A172 (cell line): ENCODE results near the gene RRP8. TPM values are rescaled to one million over a fixed set of nuclear protein-coding genes. Genes with fewer than 3 reads are reported as not detected.

Experiments
- total RNA-seq: library from RNA; depleted of rRNA; stranded (reverse); fragments of >200 nt; shearing (Covaris generic); gene quantifications from 2 replicates; pipeline ENCODE4 v1.2.3, GENCODE V29; 2014; rRNA removed

Gene RRP8
- total RNA-seq, 1 experiment from 2014 or later, result 35.3 TPM

Other genes starting within 250 kb of the RRP8 start
- gene SMPD1, start 213.1 kb downstream of the RRP8 start, total RNA-seq, result 140 and 147 TPM in 2 replicates
- 58.4 and 63.3 TPM in 2 replicates for gene APBB1, start 184.5 kb downstream of the RRP8 start, total RNA-seq
- 0.14 and 0.74 TPM in 2 replicates for gene HPX, start 162.6 kb downstream of the RRP8 start, total RNA-seq
- gene TRIM3, start 129.7 kb downstream of the RRP8 start, total RNA-seq, result 27.3 and 32.8 TPM in 2 replicates
- gene ARFIP2, start 122.3 kb downstream of the RRP8 start, total RNA-seq, result 68.6 and 68.7 TPM in 2 replicates
- 32.4 and 58.1 TPM in 2 replicates for gene TIMM10B, start 122.1 kb downstream of the RRP8 start, total RNA-seq
- 1.9 and 3.0 TPM in 2 replicates for gene DNHD1, start 106.3 kb downstream of the RRP8 start, total RNA-seq
- gene ILK, start 158 bp upstream of the RRP8 start, total RNA-seq, result 210 and 231 TPM in 2 replicates
- 53.6 and 67.5 TPM in 2 replicates for gene TAF10, start 8.6 kb upstream of the RRP8 start, total RNA-seq
- 31.7 and 34.9 TPM in 2 replicates for gene TPP1, start 15.8 kb upstream of the RRP8 start, total RNA-seq
- gene DCHS1, start 52.2 kb upstream of the RRP8 start, total RNA-seq, result 2.3 and 3.8 TPM in 2 replicates
- 121 and 417 TPM in 2 replicates for gene MRPL17, start 79.7 kb upstream of the RRP8 start, total RNA-seq
- not detected in 2 replicates for gene OR2AG2, start 168.4 kb upstream of the RRP8 start, total RNA-seq
- gene OR2AG1, start 179.4 kb upstream of the RRP8 start, total RNA-seq, result not detected in 2 replicates
- gene OR6A2, start 196.1 kb upstream of the RRP8 start, total RNA-seq, result not detected in 2 replicates
- not detected in 2 replicates for gene OR10A5, start 242.1 kb upstream of the RRP8 start, total RNA-seq